Left lung (tissue), 10 donors: ENCODE measurements around the gene PIGN. TPM values are rescaled to one million over a fixed set of nuclear protein-coding genes. Genes with fewer than 3 reads are reported as not detected.

Experiments used
- ATAC-seq: fragments of 200-7000 bp; cut with Tn5 transposase; one replicate; pipeline ENCODE4 v1.9.1; 2020; ENCODE audit warnings: moderate library complexity
- DNase-seq, 4 donors: peaks; one replicate each; pipeline ENCODE4 v3.0.0-alpha.2; 2013 to 2020
- H3K27ac ChIP-seq, 2 donors: fragments of 200-600 bp; sonication (generic) in 1 of 2; one replicate each; pipeline versions ENCODE4 v1.5.0 to v1.8.0; 2020 to 2021
- H3K27me3 ChIP-seq, 2 donors: fragments of 200-600 bp; sonication (generic) in 1 of 2; one replicate each; pipeline versions ENCODE4 v1.5.0 to v1.8.0; 2020 to 2021
- H3K36me3 ChIP-seq, 2 donors: fragments of 200-600 bp; sonication (generic) in 1 of 2; one replicate each; pipeline versions ENCODE4 v1.5.0 to v1.8.0; 2020 to 2021
- H3K4me1 ChIP-seq, 2 donors: fragments of 200-600 bp; one replicate each; pipeline ENCODE4 v1.8.0; 2021
- H3K4me3 ChIP-seq, 2 donors: fragments of 200-600 bp; sonication (generic) in 1 of 2; one replicate each; pipeline versions ENCODE4 v1.5.0 to v1.8.0; 2020 to 2021; ENCODE audit warnings: mild to moderate bottlenecking in 1 of 2
- H3K9me3 ChIP-seq, 2 donors: fragments of 200-600 bp; sonication (generic) in 1 of 2; one replicate each; pipeline versions ENCODE4 v1.5.0 to v1.8.0; 2020 to 2021
- intact Hi-C, 2 donors: fragments of 100-400 bp; cut with DNase I; formaldehyde crosslinking; loops; one replicate each; pipeline versions ENCODE4 v1.11.2 to v1.14.2; 2022
- polyA plus RNA-seq, 6 donors: library from polyadenylated mRNA; unstranded; fragments of 120-200 nt; gene quantifications; one replicate each; pipeline ENCODE4 v1.2.1, GENCODE V29; 2013; ENCODE audit not compliant: insufficient read length in 6 of 6
- total RNA-seq, 2 donors: library from RNA; stranded (reverse); fragmentation: NEBNext Ultra II Directional; extraction: Animal tissue kit (Norgen Biotek cat#: 25700); gene quantifications; one replicate each; pipeline ENCODE4 v1.2.1, GENCODE V29; 2021
- TF ChIP-seq, protein P1 (sequence below), 2 donors: fragments of 200-600 bp; sonication (generic) in 1 of 2; IDR thresholded peaks; one replicate each; pipeline versions ENCODE4 v1.5.0 to v1.8.0; 2021; ENCODE audit warnings: antibody characterized with exemption in 2 of 2
- donor health status: DM: no; HTN: yes; CAD: no.
- donor health status: DM: no; HTN: no; CAD: no.

The PIGN gene
- total and polyA plus RNA-seq, 8 donors, result 28.1 to 36.8 (median 29.5) TPM

- peaks cover 0 to 16% of the 10 kb centered on the region in 2 donors for H3K4me1 ChIP-seq
- DNase-seq (no peak), ATAC-seq (no peak)
- intact Hi-C loops, result no loop called here
- H3K27me3 ChIP-seq, result no peaks in the 10 kb centered on the region
- no peaks in the 10 kb centered on the region for H3K9me3 ChIP-seq
- TF ChIP-seq, protein P1, sequence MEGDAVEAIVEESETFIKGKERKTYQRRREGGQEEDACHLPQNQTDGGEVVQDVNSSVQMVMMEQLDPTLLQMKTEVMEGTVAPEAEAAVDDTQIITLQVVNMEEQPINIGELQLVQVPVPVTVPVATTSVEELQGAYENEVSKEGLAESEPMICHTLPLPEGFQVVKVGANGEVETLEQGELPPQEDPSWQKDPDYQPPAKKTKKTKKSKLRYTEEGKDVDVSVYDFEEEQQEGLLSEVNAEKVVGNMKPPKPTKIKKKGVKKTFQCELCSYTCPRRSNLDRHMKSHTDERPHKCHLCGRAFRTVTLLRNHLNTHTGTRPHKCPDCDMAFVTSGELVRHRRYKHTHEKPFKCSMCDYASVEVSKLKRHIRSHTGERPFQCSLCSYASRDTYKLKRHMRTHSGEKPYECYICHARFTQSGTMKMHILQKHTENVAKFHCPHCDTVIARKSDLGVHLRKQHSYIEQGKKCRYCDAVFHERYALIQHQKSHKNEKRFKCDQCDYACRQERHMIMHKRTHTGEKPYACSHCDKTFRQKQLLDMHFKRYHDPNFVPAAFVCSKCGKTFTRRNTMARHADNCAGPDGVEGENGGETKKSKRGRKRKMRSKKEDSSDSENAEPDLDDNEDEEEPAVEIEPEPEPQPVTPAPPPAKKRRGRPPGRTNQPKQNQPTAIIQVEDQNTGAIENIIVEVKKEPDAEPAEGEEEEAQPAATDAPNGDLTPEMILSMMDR (IDR thresholded peaks at IDR 0.05), result no peak
- H3K36me3 ChIP-seq, result no peaks in the 10 kb centered on the region
- H3K4me3 ChIP-seq, result no peak overlapping the region
- no peak overlapping the region for H3K27ac ChIP-seq
These were observed 19.0 kb upstream of the PIGN start for GRCh38 chr18:62205824-62206223.

- Histone ChIP-seq H3K27ac (no peak overlapping the region), H3K27me3 (no peaks in the 10 kb centered on the region)
These were observed 15.0 kb upstream of the PIGN start for GRCh38 chr18:62201870-62202269.

GRCh38 chr18:62200121-62200914, 13.5 kb upstream of the PIGN start:
- DNase-seq (no peak), ATAC-seq (peak; percentile 23)
- Histone ChIP-seq H3K4me3 (no peak overlapping the region), H3K4me1 (peaks cover 0 to 35% of the 10 kb centered on the region in 2 donors), H3K36me3 (no peaks in the 10 kb centered on the region), H3K9me3 (no peaks in the 10 kb centered on the region), H3K27ac (peak overlapping the region in 1 of 2 donors; percentile 8), H3K27me3 (no peaks in the 10 kb centered on the region)
- intact Hi-C loops, result no loop called here
- TF ChIP-seq, protein P1 (IDR thresholded peaks at IDR 0.05), result no peak

More at GRCh38 chr18:62201870-62202269, 15.0 kb upstream of the PIGN start:
- ATAC-seq, result peak; percentile 69
- H3K4me3 ChIP-seq, result no peak overlapping the region
- intact Hi-C loops, result no loop called here
- peak in 1 of 4 donors; percentile 30 for DNase-seq
- H3K4me1 ChIP-seq, result peaks cover 0 to 35% of the 10 kb centered on the region in 2 donors
- no peaks in the 10 kb centered on the region for H3K9me3 ChIP-seq
- no peaks in the 10 kb centered on the region for H3K36me3 ChIP-seq
- TF ChIP-seq, protein P1 (IDR thresholded peaks at IDR 0.05), result no peak

DNA sequence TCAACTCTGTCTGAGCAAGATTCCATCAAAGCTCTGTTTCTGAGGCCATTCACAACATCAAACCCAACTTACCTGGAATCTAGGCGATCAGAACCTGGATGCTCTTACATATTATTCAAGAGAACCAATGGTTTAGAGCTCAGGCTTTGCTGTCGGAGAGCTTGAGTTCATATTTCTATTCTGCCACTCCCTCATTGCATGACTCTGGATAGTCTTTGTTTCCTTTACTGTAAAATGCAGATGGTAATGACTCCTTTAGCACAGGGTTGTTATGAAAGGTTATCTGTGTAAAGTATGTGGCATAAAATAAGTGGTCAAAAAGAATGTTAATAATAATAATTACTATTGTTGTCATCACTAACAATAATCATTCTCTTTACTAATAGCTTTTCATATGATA, 12.8 kb upstream of the PIGN start:
- Histone ChIP-seq H3K27ac (peak overlapping the region in 1 of 2 donors; percentile 8), H3K4me3 (no peak overlapping the region), H3K27me3 (no peaks in the 10 kb centered on the region), H3K9me3 (no peaks in the 10 kb centered on the region), H3K4me1 (peaks cover 0 to 35% of the 10 kb centered on the region in 2 donors), H3K36me3 (no peaks in the 10 kb centered on the region)
- TF ChIP-seq, protein P1 (IDR thresholded peaks at IDR 0.05), result no peak
- intact Hi-C loops, result no loop called here
- ATAC-seq (no peak), DNase-seq (no peak)

DNA sequence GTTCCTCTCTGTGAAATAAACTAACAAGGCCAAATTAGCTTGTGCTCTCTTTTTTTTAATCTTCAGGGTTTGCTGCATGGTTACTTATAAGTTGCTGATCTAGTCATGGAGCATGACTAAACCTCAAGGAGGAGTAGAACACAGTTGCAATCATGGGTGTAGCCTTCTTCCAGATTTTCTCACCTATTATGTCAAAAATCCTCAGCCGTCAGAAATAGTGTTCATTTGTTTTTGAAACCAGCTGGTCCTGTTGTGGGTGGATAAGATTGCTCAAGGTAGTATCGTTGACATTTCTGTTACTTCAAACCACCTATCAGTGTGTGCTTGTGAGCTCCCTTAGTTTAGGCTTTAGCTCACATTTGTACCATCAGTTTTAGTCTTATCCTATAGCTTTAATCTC, 11.4 kb upstream of the PIGN start:
- Histone ChIP-seq H3K4me3 (no peak overlapping the region), H3K27ac (peak overlapping the region in 1 of 2 donors; percentile 33), H3K9me3 (no peaks in the 10 kb centered on the region), H3K4me1 (peaks cover 0 to 41% of the 10 kb centered on the region in 2 donors), H3K27me3 (no peaks in the 10 kb centered on the region), H3K36me3 (no peaks in the 10 kb centered on the region)
- peak; percentile 22 for ATAC-seq
- TF ChIP-seq, protein P1 (IDR thresholded peaks at IDR 0.05), result no peak
- intact Hi-C loops, result no loop called here
- DNase-seq, result no peak
